LHCN-M2 (cell line): Measurements from ENCODE around the gene FEM1C. TPM values are rescaled to one million over a fixed set of nuclear protein-coding genes. Genes with fewer than 3 reads are reported as not detected.

ENCODE experiments used
- DNase-seq: peaks from one replicate; pipeline ENCODE4 v3.0.0-alpha.2; 2012; ENCODE audit warnings: low read depth
- total RNA-seq: library from RNA; depleted of rRNA; stranded (reverse); fragments of >200 nt; gene quantifications from 2 replicates; pipeline ENCODE4 v1.2.3, GENCODE V29; 2014

Gene FEM1C
- total RNA-seq, 1 experiment from 2014 or later, result 22.1 TPM

DNA sequence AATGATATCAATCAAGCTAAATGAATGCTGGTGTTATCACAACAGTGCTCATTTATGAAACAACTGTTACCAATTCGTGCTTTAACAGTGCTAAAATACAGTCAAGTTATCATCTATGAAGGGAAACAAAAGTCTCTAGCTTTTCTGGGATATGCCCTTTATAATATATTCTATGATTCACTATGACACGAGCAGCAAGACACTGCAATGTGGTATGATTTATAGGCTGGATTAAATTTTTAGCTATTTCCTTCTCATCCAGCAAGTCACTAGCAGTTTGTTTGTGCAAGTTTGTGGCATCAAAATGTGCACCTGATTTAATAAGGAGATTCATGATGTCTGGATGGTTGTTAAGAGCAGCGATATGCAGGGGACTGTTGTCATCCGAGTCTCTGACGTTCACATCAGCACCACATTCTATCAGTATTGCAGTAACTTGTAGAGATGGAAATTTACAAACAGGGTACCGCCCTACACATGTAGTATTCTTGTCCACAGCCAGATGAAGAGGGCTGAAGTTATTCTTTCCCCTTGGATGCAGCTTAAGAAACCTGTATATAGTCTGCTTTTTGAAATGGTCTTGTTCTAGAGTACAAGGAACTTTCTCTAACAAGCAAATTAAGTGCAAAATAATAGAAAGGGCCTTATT is 20.3 kb downstream of the FEM1C start:
- DNase-seq, result no peak

DNA sequence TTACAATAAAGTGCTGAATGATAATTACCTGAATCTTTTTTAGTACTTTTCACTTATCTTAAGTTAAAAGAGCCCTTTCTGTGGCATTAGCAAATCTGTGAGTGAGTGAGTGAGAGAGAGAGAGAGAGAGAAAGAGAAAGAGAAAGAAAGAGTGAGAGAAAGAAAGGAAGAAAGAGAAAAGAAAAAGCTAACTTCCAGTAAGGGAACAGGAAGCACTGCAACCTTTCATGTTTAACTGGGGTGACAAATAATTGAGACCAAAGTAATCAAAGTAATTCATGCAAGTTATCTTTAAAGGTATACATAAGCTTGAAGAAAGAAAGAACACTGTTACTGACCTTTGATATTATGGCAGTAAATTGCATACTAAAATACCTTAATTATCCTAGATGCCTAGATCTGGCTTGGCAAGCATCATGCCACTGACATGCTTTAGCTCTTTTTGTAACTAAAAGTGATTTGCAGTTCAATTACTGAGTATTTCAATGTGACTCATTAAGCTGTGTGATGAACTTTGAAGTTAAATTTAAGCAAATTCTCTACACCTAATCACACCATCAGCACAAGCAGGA is 21.7 kb downstream of the FEM1C start:
- DNase-seq, result no peak

DNA sequence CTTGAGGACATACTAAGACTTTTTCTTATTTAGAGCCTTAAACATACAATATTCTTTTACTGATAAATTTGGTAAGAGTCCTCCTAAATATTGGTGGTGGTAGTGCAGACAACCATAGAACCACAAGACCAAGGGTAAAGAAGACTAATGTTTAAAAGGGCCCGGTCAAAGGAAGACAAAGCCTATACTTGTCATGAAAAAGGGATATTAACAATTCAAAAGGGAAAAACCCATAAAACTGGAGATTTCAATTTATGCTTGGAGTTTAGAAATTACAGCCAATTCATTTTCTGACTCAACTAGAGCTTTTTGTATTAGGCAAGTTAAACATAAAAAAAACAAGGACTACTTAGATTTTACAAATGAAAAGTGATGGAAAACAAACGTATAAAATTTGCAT is 24.4 kb downstream of the FEM1C start:
- no peak for DNase-seq

DNA sequence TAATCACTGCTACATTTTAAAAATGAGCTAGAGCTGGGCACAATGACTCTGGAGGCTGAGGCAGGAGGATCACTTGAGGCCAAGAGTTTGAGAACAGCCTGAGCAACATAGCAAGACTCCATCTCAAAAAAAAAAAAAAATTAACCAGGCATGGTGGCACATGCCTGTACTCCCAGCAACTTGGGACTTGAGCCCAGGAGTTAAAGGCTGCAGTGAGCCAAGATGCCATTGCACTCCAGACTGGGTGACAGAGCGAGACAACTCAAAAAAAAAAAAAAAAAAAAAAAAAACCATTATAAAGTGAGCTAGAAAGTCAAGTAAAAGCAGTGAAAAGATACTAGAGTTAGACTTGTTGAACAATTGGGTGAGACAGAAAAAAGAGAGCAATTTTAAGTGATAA is 28.2 kb downstream of the FEM1C start:
- no peak for DNase-seq

DNA sequence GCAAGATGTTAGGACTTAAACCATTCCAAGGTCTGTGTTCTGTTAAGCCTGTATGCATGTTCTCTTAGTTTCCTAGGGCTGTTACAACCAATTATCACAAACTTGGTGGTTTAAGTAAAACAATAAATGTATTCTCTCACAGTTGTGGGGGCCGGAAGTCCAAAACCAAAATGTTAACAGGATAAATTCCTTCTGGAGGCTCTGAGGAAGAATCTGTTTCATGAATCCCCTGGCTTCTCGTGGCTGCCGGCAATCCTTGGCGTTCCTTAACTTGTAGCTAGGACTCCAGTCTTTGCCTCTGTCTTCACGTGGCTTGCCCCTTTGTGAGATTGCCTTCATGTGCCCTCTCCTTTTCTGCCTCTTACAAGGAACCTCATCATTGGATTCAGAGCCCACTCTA is 30.4 kb downstream of the FEM1C start:
- DNase-seq, result no peak

DNA sequence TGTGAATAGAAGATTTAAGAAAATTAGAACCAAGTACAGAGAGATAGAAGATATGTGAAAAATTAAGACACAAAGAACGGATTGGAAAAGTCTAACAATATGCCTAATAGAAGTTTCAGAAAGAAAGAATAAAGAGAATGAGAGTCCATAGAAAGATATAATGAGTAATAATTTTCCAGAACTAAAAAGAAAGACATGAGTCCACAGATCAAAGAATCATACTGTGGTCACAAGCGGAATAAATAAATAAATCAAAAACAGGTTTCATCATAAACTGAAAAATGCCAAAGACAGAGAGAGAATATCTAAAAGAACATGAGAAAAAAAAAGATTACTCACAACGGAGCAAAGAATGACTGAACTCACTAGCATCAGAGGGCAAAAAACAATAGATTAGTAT is 32.9 kb downstream of the FEM1C start:
- no peak for DNase-seq

DNA sequence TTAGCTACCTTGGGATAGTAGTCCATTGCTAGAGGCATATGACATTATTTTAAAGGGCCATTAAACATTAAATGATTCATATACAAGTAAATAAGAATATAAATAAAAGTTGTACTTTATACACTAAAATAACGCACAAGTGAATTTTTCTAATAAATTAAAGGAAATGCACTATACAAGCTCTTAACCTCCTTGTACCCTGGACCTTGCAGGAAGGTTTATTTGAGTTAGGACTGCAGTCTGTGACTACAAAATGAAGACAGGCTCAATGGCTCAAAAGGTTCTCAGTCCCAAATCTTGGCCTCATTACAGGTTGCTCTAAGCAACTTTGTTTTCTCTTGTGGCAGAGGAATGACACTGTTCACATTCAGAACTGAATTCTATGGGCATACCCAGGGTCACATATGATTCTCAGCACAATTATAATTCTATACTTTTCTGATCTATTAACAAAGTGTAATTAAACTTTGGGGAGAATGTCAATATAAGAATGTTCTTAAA is 34.4 kb downstream of the FEM1C start:
- DNase-seq, result no peak

DNA sequence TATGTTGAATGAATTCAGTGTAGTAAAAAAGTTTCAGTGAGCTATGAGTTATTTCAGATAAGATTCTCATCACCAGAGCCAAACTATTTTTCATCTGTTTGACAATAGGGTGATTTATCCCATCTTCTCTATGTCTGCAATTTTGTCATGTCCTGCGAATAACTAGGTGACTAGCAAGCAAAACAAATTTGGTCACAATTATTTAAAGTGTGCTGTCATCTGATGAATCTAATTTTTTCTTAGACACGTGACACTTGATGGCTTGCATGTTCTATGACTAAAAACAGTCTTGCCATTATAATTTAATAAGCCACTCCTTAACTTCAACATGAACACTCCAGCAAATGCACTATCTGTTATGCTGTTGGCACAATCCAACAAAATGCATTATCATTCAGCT is 35.0 kb downstream of the FEM1C start:
- DNase-seq, result no peak

DNA sequence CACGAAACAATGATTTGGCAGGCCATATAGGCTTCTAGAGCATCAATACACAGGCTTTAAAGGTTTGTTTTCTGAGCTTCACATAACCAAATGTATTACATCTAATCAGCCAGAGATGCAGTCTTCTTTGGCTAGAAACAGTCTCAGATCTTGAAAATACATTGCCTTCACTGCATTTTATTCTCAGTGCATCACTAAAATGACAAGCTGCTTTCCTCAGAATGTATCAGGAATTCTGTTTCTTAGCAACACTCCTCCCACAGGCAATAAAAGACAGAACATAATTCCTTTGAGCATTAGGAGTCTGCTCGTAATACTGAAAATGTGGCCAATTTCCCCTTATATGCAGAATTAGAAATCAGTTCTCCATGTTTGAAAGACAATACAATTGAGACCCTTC is 36.9 kb downstream of the FEM1C start:
- peak; percentile 52 for DNase-seq

DNA sequence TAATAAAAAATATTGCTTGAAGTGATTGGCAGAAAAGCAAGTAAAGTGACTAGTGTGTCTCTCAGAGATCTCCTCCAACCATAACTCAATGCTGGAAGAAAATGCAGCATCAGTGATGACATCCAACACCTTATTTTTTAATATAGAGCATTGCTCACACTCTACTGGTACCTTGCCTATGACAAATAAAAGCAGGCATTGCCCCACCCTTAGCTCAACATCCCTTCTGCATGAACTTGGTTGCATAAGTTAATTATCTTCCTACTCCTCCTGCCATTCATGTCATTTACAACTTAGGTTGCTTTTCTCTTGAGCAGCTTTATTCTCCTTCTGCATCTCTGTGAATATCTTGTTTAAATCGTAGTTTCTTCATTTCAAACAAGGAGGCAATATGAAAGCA is 41.2 kb downstream of the FEM1C start:
- no peak for DNase-seq

DNA sequence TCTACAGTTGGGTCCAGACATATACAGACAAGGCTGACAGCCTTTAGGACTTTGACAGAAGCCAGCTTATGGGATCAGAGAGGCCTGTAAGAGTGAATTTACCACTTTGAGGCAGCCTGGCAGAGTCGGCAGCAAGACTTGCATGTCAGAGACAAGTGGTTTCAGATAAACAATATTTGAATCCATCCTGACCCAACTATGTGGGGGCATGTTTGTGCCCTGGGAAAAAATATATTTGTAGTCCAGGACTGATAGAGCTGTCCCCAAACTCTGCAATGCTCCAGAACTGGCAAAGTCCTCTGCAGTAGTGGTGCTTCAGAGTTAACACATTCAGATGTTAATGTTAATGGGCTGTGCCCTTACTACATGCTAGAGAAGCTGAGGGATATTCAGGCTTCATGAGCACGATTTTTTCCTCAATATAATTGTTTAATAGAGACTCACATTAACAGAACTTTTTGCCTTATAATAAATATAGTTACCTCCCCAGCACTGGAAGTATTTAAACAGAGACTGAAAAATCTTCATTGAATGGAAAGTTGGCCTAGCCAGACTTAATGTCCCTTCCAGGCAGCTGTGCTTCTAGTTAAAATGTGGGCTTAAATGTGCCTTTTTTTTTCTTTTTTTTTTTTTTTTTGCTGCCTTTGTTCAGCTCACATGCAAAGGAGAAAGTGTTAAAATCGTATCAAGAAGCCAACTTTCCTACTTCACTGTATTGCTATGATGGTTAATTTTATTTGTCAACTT is 42.9 kb downstream of the FEM1C start:
- DNase-seq, result no peak

DNA sequence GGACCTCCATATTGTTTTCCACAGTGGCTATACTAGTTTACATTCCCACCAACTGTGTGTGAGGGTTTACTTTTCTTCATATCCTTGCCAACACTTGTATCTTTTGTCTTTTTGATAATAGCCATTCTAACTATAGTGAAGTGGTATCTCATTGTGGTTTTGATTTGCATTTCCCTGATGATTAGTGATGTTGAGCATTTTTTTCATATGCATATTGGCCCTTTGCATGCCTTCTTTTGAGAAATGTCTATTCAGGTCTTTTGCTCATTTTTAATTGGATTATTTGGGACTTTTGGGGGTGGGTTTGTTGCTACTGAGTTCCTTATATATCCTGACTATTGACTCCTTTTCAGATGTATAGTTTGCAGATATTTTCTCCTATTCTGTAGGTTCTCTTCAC is 44.4 kb downstream of the FEM1C start:
- no peak for DNase-seq

DNA sequence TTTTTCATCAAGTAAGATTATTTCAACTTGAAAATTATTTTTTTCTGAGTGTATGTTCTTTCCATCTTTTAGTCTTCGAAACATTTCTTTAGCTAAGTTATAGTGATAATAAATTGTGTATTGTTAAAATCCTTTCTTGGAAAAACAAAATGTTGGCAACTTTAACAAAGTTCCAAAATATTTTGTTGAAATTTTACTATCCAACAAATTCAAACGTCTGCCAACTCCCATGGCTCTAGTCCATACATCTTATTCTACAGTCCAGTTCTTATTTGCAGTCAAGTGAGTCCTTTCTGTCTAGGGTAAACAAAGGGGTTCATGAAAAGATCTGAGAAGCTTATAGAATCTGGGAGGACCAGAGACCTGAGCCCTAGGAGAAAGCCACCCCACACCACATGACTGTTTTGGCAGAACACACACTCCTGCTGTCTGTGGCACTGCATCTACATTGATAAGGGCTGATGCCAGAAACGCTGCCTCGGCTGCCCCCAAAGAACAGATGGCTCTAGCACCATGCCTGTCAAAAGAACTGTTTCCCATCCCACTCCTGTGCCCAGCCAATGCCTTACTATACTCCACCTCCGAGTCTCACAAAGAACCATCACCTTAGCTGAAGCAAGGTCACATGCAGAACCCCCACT is 47.5 kb downstream of the FEM1C start:
- DNase-seq, result no peak

DNA sequence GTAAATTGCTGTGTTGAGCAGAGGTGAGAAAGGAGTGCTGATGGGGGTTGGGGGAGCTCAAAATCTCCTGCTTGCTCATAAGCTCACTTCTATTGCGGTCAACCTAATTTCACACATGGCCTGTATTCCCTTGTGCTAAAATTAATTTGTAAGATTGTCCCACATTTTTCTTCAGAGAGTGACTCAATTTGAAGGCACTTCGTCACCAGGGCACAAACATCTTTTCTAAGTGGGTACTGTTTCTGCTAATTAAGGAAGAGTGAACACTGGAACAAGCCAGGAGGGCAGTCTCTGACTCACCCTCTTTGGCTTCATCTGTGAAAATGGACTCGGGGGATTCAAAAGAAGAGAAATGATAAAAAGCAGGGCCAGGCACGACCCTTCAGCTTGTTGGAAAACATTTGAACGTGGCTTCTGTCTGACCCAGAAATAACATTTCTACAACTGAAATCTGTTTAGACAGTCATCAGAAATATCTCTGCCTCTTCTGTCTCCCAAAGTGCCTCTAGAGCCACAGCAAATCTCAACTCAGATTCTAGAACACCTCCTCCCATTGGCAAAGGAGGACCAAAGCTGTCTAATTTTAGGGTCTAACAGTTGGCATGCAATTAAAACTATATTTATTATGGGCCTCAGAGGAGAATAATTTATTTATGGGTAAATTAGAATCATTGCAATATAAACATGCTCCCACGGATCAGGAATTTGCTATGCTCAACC is 49.8 kb downstream of the FEM1C start:
- DNase-seq, result peak; percentile 61

DNA sequence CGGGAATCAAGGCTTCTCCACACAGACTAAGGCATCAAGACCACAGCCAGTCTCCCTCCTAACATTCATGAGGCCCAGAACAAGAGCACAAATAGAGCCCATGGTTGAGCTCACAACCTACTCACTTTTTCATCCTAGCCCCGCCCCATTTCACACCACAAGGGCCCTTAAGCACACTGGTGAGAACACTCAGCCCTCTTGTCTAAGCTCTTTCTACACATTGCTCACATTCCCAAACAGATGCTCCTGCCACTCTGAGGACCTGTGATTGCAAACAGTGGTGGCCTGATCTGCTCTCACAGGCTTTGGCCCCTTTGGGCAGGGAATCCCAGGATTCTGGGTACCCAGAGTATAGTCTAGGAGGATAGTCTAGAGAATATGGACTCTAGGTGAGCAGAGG is 54.0 kb downstream of the FEM1C start:
- peak; percentile 69 for DNase-seq

DNA sequence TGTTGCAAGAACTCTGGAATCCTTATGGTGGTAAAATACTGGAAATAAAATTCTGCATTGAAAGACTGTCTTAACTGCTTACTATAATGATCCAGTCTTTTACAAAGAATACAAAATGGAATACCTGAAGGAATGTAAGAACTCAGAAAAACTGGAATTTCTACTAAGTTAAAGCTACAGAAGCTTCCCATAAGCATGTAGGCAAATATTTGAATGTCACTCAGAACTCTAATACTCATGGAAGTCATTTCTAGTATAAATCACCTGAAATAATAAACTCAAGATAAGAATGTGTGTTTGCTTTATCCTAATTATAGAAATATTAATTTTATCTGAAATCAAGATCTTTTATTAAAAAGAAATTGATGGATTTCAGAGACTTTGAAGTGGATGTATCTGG is 54.8 kb downstream of the FEM1C start:
- no peak for DNase-seq

DNA sequence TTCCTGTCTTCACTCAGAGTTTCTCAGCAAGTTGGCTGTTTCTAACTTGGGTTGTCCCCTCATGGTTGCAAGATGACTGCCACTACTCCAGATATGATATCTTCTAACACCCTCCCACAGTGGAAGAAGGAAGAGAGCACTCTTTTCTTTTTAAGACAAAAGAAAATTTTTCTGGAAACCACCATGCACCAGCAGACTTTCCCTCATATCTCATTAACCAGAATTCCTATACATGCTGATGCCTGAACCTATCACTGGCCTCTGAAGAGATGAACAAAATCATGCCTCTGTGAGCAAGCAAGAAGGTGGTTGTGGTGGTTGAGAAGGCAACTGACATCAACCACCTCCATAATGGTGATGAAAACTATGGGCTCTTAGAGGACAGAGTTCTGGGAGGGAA is 56.8 kb downstream of the FEM1C start:
- DNase-seq, result no peak

DNA sequence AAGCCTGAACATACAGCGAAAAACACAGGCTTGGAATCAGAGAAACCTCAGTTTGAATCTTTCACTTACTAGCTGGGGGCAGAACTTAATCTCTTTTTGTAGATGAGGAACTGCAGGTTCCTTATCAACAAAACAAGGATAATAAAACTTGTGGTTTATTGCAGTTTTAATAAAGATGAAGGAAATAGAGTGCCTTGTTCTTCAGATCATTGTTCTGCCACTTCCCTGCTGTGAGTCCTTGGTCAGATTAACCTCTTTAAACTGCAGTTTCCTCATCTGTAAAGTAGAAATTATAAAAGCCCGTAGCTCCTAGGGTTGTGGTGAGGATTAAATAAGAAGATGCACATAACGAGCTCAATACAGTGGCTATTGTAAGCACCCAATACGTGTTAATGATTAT is 57.4 kb downstream of the FEM1C start:
- DNase-seq, result no peak

DNA sequence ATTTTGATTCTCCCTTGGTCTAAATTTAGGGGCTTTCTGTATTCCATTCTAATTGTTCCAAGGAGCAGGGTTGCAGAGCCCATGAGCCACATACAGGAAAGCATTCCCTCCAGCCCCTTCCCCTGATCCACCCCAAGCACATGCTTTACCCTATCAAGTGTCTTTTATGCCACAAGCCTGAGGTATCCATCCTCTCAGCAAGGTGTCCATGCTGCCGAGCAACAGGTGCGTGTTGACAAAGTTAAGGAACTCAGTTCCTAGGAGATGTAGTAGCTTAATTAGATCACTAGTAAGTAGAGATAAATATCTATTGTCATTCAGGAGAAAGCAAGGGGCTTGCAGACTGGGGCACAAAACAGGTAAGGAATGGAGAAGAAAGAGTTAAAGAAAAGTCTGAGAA is 57.8 kb downstream of the FEM1C start:
- no peak for DNase-seq

DNA sequence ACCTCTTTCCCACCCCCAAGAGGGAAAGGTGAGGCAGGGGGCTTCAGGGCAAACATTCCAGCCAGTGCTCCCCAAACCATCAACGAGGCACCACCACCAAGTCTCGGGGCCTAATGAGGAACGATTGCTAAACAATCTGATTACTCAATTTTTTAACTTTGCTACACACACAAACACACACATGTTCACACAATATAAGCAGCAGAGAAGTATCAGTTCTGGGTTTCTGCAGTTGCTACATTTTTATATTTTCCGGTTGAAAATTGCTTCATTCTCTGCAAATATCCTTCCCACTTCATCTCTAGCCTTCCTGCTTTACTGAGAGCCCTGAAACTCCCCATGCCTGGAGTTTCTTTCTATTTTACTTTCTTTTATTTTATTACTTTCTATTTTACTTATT is 60.2 kb downstream of the FEM1C start:
- no peak for DNase-seq

DNA sequence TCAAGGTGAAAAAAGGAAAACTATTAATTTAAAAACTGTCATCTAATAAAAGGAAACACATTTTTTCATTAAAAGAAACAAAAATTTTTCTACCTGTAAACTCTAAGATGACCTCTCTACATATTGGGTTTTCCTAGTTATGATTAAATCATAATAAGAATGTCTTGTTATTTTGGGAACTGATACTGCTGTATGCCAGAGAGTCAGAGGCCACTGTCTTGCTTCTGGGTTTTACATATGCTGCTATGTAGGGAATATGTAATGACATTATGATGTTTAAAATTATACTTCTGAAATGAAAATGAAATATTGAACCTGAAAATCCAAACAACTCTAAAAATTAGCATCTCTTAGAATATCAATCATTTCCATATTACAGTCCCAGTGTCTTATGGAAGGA is 63.7 kb downstream of the FEM1C start:
- DNase-seq, result no peak

DNA sequence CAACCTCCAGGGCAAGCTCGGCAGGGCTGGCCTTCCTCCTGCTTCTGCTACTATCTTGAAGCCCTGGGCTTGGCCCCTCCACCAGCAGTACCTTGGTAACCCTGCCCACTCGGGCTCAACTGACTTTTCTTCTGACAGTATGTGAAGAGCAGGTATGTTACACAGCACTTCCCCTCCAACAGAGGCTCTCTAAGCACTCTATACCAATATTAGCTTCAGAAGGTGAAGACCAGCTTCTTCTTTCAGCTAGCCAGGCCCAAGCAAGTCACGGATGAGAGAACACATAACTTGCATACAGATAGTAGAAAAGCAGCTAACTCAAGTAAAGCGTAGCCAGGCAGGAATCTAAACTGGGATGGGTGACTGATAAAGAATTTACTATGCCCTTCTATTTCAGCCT is 64.3 kb downstream of the FEM1C start:
- no peak for DNase-seq
